Parathyroid adenoma (tissue), 2 donors: Measurements from ENCODE around the gene DGKA.

ENCODE experiments used
- H2AFZ ChIP-seq: fragments of 300-600 bp; sonication (generic); one replicate; pipeline ENCODE4 v1.7.0; 2017; ENCODE audit warnings: antibody characterized with exemption, mild to moderate bottlenecking
- H3K27ac ChIP-seq: fragments of 300-600 bp; sonication (generic); one replicate; pipeline ENCODE4 v1.7.0; 2017
- H3K27me3 ChIP-seq: fragments of 300-600 bp; sonication (generic); one replicate; pipeline ENCODE4 v1.7.0; 2017; ENCODE audit warnings: low read length; ENCODE audit not compliant: control insufficient read depth, insufficient read depth
- H3K36me3 ChIP-seq: fragments of 300-600 bp; sonication (generic); one replicate; pipeline ENCODE4 v1.7.0; 2017; ENCODE audit warnings: low read length; ENCODE audit not compliant: control insufficient read depth, insufficient read depth
- H3K4me1 ChIP-seq: fragments of 300-600 bp; sonication (generic); one replicate; pipeline ENCODE4 v1.7.0; 2017; ENCODE audit warnings: control low read depth
- H3K4me2 ChIP-seq: fragments of 300-600 bp; sonication (generic); one replicate; pipeline ENCODE4 v1.7.0; 2017; ENCODE audit warnings: low read length
- H3K4me3 ChIP-seq: fragments of 300-600 bp; sonication (generic); one replicate; pipeline ENCODE4 v1.7.0; 2017; ENCODE audit warnings: low read depth, low read length
- H3K79me2 ChIP-seq: fragments of 300-600 bp; sonication (generic); one replicate; pipeline ENCODE4 v1.7.0; 2017; ENCODE audit warnings: control low read depth
- H3K9ac ChIP-seq: fragments of 300-600 bp; sonication (generic); one replicate; pipeline ENCODE4 v1.7.0; 2017; ENCODE audit warnings: mild to moderate bottlenecking
- H3K9me3 ChIP-seq: fragments of 300-600 bp; sonication (generic); one replicate; pipeline ENCODE4 v1.7.0; 2017; ENCODE audit warnings: low read length; ENCODE audit not compliant: control insufficient read depth
- CTCF ChIP-seq: fragments of 300-600 bp; sonication (generic); IDR thresholded peaks from one replicate; pipeline ENCODE4 v1.7.0; 2017; ENCODE audit warnings: antibody characterized with exemption, mild to moderate bottlenecking
- donor health status: primary hyperparathyroidism.

Gene DGKA

GRCh38 chr12:55931317-55931779 is 386 bp downstream of the DGKA start:
- peaks cover 8% of the 10 kb centered on the region for H3K4me1 ChIP-seq
- H3K79me2 ChIP-seq, result peaks cover 13% of the 10 kb centered on the region
- peak overlapping the region; percentile 92 for H2AFZ ChIP-seq
- H3K9ac ChIP-seq, result no peak overlapping the region
- TF ChIP-seq CTCF, result no peak
- no peaks in the 10 kb centered on the region for H3K9me3 ChIP-seq
- peak overlapping the region; percentile 96 for H3K4me2 ChIP-seq
- no peaks in the 10 kb centered on the region for H3K27me3 ChIP-seq
- H3K4me3 ChIP-seq, result peak overlapping the region; percentile 58
- H3K36me3 ChIP-seq, result no peaks in the 10 kb centered on the region
- peak overlapping the region; percentile 60 for H3K27ac ChIP-seq

- peaks cover 12% of the 10 kb centered on the region for H3K79me2 ChIP-seq
- H3K4me1 ChIP-seq, result peaks cover 7% of the 10 kb centered on the region
- H3K4me2 ChIP-seq, result peak overlapping the region; percentile 96
- H3K9ac ChIP-seq, result no peak overlapping the region
- H3K36me3 ChIP-seq, result no peaks in the 10 kb centered on the region
- peak overlapping the region; percentile 60 for H3K27ac ChIP-seq
- no peaks in the 10 kb centered on the region for H3K9me3 ChIP-seq
- peak overlapping the region; percentile 92 for H2AFZ ChIP-seq
- TF ChIP-seq CTCF, result no peak
- H3K27me3 ChIP-seq, result no peaks in the 10 kb centered on the region
- H3K4me3 ChIP-seq, result peak overlapping the region; percentile 58
Observed at GRCh38 chr12:55931780-55932550, 1.0 kb downstream of the DGKA start.

- Histone ChIP-seq H3K27me3 (no peaks in the 10 kb centered on the region), H3K79me2 (peaks cover 12% of the 10 kb centered on the region), H2AFZ (peak overlapping the region; percentile 92), H3K36me3 (no peaks in the 10 kb centered on the region), H3K4me2 (peak overlapping the region; percentile 96), H3K4me1 (peaks cover 7% of the 10 kb centered on the region), H3K9ac (no peak overlapping the region), H3K4me3 (peak overlapping the region; percentile 58), H3K27ac (no peak overlapping the region), H3K9me3 (no peaks in the 10 kb centered on the region)
- TF ChIP-seq CTCF, result no peak
Observed at GRCh38 chr12:55932551-55932910, 1.6 kb downstream of the DGKA start.

GRCh38 chr12:55933169-55933798 is 2.3 kb downstream of the DGKA start:
- H3K4me1 ChIP-seq, result peaks cover 7% of the 10 kb centered on the region
- H3K9ac ChIP-seq, result no peak overlapping the region
- H3K36me3 ChIP-seq, result no peaks in the 10 kb centered on the region
- H3K79me2 ChIP-seq, result peaks cover 12% of the 10 kb centered on the region
- H3K4me2 ChIP-seq, result peak overlapping the region; percentile 96
- no peak overlapping the region for H3K4me3 ChIP-seq
- H3K9me3 ChIP-seq, result no peaks in the 10 kb centered on the region
- H2AFZ ChIP-seq, result no peak overlapping the region
- no peaks in the 10 kb centered on the region for H3K27me3 ChIP-seq
- H3K27ac ChIP-seq, result no peak overlapping the region
- TF ChIP-seq CTCF, result no peak
